Tibial nerve (tissue), 3 donors: ENCODE results near the gene PAX3.

Source experiments
- POLR2A ChIP-seq, 2 donors: fragments of 450-650 bp; IDR thresholded peaks; one replicate each; pipeline ENCODE4 v1.6.1; 2017; ENCODE audit warnings: antibody characterized with exemption in 2 of 2, mild to moderate bottlenecking in 2 of 2, moderate library complexity in 2 of 2
- TF ChIP-seq, protein P1 (sequence below), 5 experiments: fragments of 200-600 bp in 3 of 5; fragments of 450-650 bp in 2 of 5; sonication (generic) in 3 of 5; IDR thresholded peaks; one replicate each; pipeline ENCODE4 v1.5.1; 2016 to 2019; ENCODE audit warnings: antibody characterized with exemption in 5 of 5, mild to moderate bottlenecking in 3 of 5, moderate library complexity in 2 of 5

DNA sequence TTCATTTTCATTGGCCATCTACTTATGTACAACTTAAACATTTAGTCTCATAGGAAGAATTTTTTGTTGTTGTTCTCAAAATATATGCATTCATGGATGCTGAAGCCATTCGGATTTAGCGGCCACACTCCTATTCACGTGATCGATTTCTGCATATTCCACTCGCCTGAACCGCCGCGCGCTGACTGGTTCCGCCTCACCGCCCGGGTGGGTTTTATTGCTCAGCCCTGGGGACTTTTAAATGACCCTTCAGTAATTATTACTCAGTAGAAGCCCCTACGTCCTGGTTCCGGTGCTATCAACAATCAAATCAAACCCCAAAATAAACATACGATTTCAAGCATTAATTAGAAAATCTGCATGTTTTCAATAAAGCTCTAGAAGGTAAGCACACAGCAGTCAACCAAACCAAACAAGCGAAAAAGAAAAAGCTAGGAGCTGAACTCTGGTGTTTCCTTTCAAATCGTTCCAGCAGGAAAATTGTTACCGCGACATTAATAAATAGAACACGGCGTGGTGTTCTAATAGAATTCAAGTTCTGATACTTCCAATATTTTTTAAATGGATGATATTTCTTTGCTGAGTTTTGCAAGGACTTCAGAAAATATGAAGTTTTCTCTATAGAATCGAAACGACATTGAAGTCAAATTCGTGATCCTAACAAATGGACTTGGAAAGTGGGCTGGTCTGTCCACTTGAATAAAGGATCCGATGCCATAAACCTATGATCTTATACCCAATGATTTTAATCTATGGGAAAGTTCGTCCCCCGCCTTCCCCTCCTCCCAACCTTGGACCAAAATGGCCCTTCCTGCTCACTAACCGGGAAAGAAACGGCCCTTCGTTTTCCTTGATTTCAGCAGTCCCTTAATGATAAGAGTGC is 9.3 kb downstream of the PAX3 start:
- TF ChIP-seq, protein P1, sequence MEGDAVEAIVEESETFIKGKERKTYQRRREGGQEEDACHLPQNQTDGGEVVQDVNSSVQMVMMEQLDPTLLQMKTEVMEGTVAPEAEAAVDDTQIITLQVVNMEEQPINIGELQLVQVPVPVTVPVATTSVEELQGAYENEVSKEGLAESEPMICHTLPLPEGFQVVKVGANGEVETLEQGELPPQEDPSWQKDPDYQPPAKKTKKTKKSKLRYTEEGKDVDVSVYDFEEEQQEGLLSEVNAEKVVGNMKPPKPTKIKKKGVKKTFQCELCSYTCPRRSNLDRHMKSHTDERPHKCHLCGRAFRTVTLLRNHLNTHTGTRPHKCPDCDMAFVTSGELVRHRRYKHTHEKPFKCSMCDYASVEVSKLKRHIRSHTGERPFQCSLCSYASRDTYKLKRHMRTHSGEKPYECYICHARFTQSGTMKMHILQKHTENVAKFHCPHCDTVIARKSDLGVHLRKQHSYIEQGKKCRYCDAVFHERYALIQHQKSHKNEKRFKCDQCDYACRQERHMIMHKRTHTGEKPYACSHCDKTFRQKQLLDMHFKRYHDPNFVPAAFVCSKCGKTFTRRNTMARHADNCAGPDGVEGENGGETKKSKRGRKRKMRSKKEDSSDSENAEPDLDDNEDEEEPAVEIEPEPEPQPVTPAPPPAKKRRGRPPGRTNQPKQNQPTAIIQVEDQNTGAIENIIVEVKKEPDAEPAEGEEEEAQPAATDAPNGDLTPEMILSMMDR (IDR thresholded peaks at IDR 0.05): no peak
- no peak for TF ChIP-seq POLR2A (IDR thresholded peaks at IDR 0.05)
